Left ventricle myocardium inferior (tissue), 1 donor: ENCODE data around the gene DCTPP1. TPM values are rescaled to one million over a fixed set of nuclear protein-coding genes. Genes with fewer than 3 reads are reported as not detected.
"Not testable (repeated sequence)": the region's sequence is repeated elsewhere in the genome, so short reads cannot be mapped to it uniquely, and the experiment has no call there.

Experiments
- DNase-seq: peaks from one replicate; pipeline ENCODE4 v3.0.0-alpha.2; 2020
- H3K27ac ChIP-seq: fragments of 200-600 bp; replicated peaks from 2 replicates; pipeline ENCODE4 v1.8.0; 2021
- H3K27me3 ChIP-seq: fragments of 200-600 bp; 2 replicates; pipeline ENCODE4 v1.8.0; 2021; ENCODE audit warnings: low read depth
- H3K36me3 ChIP-seq: fragments of 200-600 bp; 2 replicates; pipeline ENCODE4 v1.8.0; 2021
- H3K4me1 ChIP-seq: fragments of 200-600 bp; 2 replicates; pipeline ENCODE4 v1.8.0; 2021
- H3K4me3 ChIP-seq: fragments of 200-600 bp; 2 replicates; pipeline ENCODE4 v1.8.0; 2021; ENCODE audit warnings: mild to moderate bottlenecking, moderate library complexity
- H3K9me3 ChIP-seq: fragments of 200-600 bp; replicated peaks from 2 replicates; pipeline ENCODE4 v1.8.0; 2021
- CTCF ChIP-seq: fragments of 200-600 bp; IDR thresholded peaks from 2 replicates; pipeline ENCODE4 v1.8.0; 2021; ENCODE audit warnings: antibody characterized with exemption, mild to moderate bottlenecking, borderline replicate concordance
- intact Hi-C: fragments of 100-400 bp; cut with micrococcal nuclease; formaldehyde crosslinking; loops from one replicate; pipeline ENCODE4 v1.11.0; 2022
- total RNA-seq: library from RNA; stranded (reverse); fragmentation: NEBNext Ultra II Directional; extraction: Animal tissue kit (Norgen Biotek cat#: 25700); gene quantifications from one replicate; pipeline ENCODE4 v1.2.1, GENCODE V29; 2021
- donor health status: DM: no; HTN: yes; CAD: no; lungs with severe emphysema.

Gene DCTPP1
- total RNA-seq, 1 donor from 2014 or later, result 31.9 TPM

- H3K36me3 ChIP-seq, result no peaks in the 10 kb centered on the region
- TF ChIP-seq CTCF, result no peak
- no peak for DNase-seq
- H3K27ac ChIP-seq, result no peak overlapping the region
- intact Hi-C loops, result no loop called here
- no peaks in the 10 kb centered on the region for H3K27me3 ChIP-seq
- no peak overlapping the region for H3K4me3 ChIP-seq
- H3K9me3 ChIP-seq, result no peaks in the 10 kb centered on the region
- no peaks in the 10 kb centered on the region for H3K4me1 ChIP-seq
These were observed 26.5 kb upstream of the DCTPP1 start for GRCh38 chr16:30456302-30456701.

- H3K4me1 ChIP-seq, H3K27me3 ChIP-seq, H3K27ac ChIP-seq, intact Hi-C loops, H3K36me3 ChIP-seq, DNase-seq, H3K9me3 ChIP-seq, H3K4me3 ChIP-seq: not testable (repeated sequence)
These were observed 23.1 kb upstream of the DCTPP1 start for GRCh38 chr16:30452709-30453580.

GRCh38 chr16:30449116-30449435, 19.2 kb upstream of the DCTPP1 start:
- DNase-seq, result no peak
- peaks cover 20% of the 10 kb centered on the region for H3K4me1 ChIP-seq
- no peak overlapping the region for H3K4me3 ChIP-seq
- H3K9me3 ChIP-seq, result no peaks in the 10 kb centered on the region
- H3K27ac ChIP-seq, result no peak overlapping the region
- peaks cover 7% of the 10 kb centered on the region for H3K36me3 ChIP-seq
- no peak for TF ChIP-seq CTCF
- intact Hi-C loops, result loop anchor here (10.0 kb wide), 1 partner anchor 76 kb away; the partner anchor contains the start of gene ZNF768
- peaks cover 3% of the 10 kb centered on the region for H3K27me3 ChIP-seq

GRCh38 chr16:30447512-30448226, 17.8 kb upstream of the DCTPP1 start:
- DNase-seq, result no peak
- H3K4me1 ChIP-seq, result peaks cover 32% of the 10 kb centered on the region

GRCh38 chr16:30446203-30446595, 16.4 kb upstream of the DCTPP1 start:
- Histone ChIP-seq H3K27me3 (peaks cover 3% of the 10 kb centered on the region), H3K36me3 (peaks cover 23% of the 10 kb centered on the region), H3K4me1 (peaks cover 32% of the 10 kb centered on the region), H3K27ac (peak overlapping the region; percentile 98), H3K9me3 (no peaks in the 10 kb centered on the region), H3K4me3 (peak overlapping the region; percentile 92)
- TF ChIP-seq CTCF, result no peak
- no peak for DNase-seq
- intact Hi-C loops, result loop anchor here (10.0 kb wide), 1 partner anchor 79 kb away; the partner anchor contains the start of gene ZNF768

More at GRCh38 chr16:30447512-30448226, 17.8 kb upstream of the DCTPP1 start:
- Histone ChIP-seq H3K9me3 (no peaks in the 10 kb centered on the region), H3K27ac (no peak overlapping the region), H3K36me3 (peaks cover 22% of the 10 kb centered on the region), H3K4me3 (no peak overlapping the region), H3K27me3 (peaks cover 3% of the 10 kb centered on the region)
- no peak for TF ChIP-seq CTCF
- intact Hi-C loops, result loop anchor here (10.0 kb wide), 1 partner anchor 77 kb away; the partner anchor contains the start of gene ZNF768
